Gastrocnemius medialis (tissue), 4 donors: ENCODE results near the gene RNF144A.

ENCODE experiments used
- POLR2A ChIP-seq, 2 donors: fragments of 450-650 bp; IDR thresholded peaks; one replicate each; pipeline ENCODE4 v1.6.1; 2017; ENCODE audit warnings: antibody characterized with exemption in 2 of 2, mild to moderate bottlenecking in 2 of 2, moderate library complexity in 2 of 2
- TF ChIP-seq, protein P1 (sequence below), 5 experiments: fragments of 450-650 bp in 3 of 5; fragments of 200-600 bp in 2 of 5; sonication (generic) in 2 of 5; IDR thresholded peaks in 4 of 5; conservative IDR thresholded peaks in 1 of 5; 1 replicate in 4 of 5; 2 replicates in 1 of 5; pipeline ENCODE4 v1.5.1; 2016 to 2019; ENCODE audit warnings: antibody characterized with exemption in 5 of 5, mild to moderate bottlenecking in 3 of 5, moderate library complexity in 3 of 5

DNA sequence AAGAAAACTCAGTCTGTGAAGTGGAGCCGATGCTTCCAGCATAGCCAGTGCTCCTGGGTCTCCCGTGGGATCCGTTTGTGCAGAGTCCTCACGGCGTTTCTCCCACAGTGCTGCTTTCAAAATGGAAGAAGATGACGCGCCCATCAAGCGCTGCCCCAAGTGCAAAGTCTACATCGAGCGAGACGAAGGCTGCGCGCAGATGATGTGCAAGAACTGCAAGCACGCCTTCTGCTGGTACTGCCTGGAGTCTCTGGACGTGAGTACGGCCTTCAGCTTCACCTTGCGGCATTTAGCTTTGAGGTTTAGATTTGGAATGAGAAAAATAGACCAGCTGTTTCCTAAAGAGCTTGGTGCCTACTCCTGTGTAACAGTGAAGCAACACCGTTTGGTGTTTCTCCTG, 107.0 kb downstream of the RNF144A start:
- TF ChIP-seq, protein P1, sequence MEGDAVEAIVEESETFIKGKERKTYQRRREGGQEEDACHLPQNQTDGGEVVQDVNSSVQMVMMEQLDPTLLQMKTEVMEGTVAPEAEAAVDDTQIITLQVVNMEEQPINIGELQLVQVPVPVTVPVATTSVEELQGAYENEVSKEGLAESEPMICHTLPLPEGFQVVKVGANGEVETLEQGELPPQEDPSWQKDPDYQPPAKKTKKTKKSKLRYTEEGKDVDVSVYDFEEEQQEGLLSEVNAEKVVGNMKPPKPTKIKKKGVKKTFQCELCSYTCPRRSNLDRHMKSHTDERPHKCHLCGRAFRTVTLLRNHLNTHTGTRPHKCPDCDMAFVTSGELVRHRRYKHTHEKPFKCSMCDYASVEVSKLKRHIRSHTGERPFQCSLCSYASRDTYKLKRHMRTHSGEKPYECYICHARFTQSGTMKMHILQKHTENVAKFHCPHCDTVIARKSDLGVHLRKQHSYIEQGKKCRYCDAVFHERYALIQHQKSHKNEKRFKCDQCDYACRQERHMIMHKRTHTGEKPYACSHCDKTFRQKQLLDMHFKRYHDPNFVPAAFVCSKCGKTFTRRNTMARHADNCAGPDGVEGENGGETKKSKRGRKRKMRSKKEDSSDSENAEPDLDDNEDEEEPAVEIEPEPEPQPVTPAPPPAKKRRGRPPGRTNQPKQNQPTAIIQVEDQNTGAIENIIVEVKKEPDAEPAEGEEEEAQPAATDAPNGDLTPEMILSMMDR (IDR thresholded peaks at IDR 0.05 in 4 of 5, conservative IDR thresholded peaks at IDR 0.05 in 1 of 5), result no peak
- TF ChIP-seq POLR2A (IDR thresholded peaks at IDR 0.05), result no peak
